AG04450 (cell line): ENCODE data around the gene DSCAML1. TPM values are rescaled to one million over a fixed set of nuclear protein-coding genes. Genes with fewer than 3 reads are reported as not detected.

Source experiments
- CTCF ChIA-PET: fragments of 300-600, 350-600 bp; formaldehyde crosslinking; extraction: SDS; loops from one replicate; lab custom pipeline; 2022; ENCODE audit warnings: antibody characterized with exemption, inconsistent platforms; lab: Charles Lee
- POLR2A ChIA-PET: fragments of 350-600 bp; formaldehyde crosslinking; extraction: SDS; loops from one replicate; lab custom pipeline; 2021; ENCODE audit warnings: antibody characterized with exemption, inconsistent platforms; lab: Yijun Ruan, JAX
- DNase-seq: peaks from one replicate; pipeline ENCODE4 v3.0.0-alpha.2; 2011; ENCODE audit warnings: low read depth, low spot score
- H3K27ac ChIP-seq: one replicate; pipeline ENCODE4 v1.5.1; 2012; ENCODE audit warnings: low read depth, low read length, control low read depth
- H3K27me3 ChIP-seq: one replicate; pipeline ENCODE4 v1.6.0; 2012; ENCODE audit warnings: low read length; ENCODE audit not compliant: control insufficient read depth, insufficient read depth
- H3K4me3 ChIP-seq: 2 replicates; pipeline ENCODE4 v1.5.1; 2011; ENCODE audit warnings: mild to moderate bottlenecking, low read depth, low read length, control low read depth
- H3K9me3 ChIP-seq: 2 replicates; pipeline ENCODE4 v1.5.1; 2012; ENCODE audit warnings: low read length; ENCODE audit not compliant: control insufficient read depth, insufficient read depth
- polyA plus RNA-seq: library from polyadenylated mRNA; depleted of rRNA; stranded (reverse); fragments of >200 nt; gene quantifications from 2 replicates; pipeline ENCODE4 v1.2.3, GENCODE V29; 2011
- TF ChIP-seq, protein P1 (sequence below): IDR thresholded peaks from 2 replicates; pipeline ENCODE4 v1.5.1; 2011; ENCODE audit warnings: low read depth, low read length, control low read depth, inconsistent platforms

Gene DSCAML1
- polyA plus RNA-seq, 1 experiment, result not detected

DNA sequence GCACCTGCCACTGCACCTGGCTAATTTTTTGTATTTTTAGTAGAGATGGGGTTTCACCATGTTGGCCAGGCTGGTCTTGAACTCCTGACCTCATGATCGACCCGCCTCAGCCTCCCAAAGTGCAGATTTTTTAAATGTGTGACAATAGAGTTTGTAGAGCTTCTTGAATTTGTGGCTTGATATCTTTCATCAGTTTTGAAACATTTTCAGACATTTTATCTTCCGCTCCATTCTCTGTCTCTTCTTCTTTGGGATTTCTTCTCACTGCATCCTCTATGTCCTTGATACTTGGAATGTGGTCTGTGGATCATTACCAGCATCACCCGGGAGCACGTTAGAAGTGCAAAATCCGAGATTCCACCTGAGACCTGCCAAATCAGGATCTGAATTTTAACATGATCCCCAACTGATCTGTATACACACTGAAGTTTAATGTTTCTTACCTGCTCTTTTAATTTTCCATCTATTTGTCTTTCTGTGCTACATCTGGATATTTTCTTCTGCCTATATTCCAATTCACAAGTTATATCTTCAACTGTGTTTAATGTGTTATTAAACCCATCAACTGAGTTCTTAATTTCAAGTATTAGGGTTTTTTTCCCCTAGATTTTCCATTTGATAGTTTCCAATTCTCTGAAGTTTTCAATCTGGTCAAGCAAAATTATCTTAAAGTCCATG, 343.0 kb downstream of the DSCAML1 start:
- Histone ChIP-seq H3K27me3 (peaks cover 3% of the 10 kb centered on the region), H3K27ac (no peak overlapping the region), H3K4me3 (no peak overlapping the region), H3K9me3 (no peaks in the 10 kb centered on the region; the same call in 1 of the 2 replicates)
- ChIA-PET CTCF (interaction anchor here (1.2 kb wide), 1 partner anchor 28 kb away, joined by 5 read pairs; no protein-coding TSS in a partner anchor), POLR2A (no interaction called here)
- TF ChIP-seq, protein P1, sequence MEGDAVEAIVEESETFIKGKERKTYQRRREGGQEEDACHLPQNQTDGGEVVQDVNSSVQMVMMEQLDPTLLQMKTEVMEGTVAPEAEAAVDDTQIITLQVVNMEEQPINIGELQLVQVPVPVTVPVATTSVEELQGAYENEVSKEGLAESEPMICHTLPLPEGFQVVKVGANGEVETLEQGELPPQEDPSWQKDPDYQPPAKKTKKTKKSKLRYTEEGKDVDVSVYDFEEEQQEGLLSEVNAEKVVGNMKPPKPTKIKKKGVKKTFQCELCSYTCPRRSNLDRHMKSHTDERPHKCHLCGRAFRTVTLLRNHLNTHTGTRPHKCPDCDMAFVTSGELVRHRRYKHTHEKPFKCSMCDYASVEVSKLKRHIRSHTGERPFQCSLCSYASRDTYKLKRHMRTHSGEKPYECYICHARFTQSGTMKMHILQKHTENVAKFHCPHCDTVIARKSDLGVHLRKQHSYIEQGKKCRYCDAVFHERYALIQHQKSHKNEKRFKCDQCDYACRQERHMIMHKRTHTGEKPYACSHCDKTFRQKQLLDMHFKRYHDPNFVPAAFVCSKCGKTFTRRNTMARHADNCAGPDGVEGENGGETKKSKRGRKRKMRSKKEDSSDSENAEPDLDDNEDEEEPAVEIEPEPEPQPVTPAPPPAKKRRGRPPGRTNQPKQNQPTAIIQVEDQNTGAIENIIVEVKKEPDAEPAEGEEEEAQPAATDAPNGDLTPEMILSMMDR, result no peak
- no peak for DNase-seq

DNA sequence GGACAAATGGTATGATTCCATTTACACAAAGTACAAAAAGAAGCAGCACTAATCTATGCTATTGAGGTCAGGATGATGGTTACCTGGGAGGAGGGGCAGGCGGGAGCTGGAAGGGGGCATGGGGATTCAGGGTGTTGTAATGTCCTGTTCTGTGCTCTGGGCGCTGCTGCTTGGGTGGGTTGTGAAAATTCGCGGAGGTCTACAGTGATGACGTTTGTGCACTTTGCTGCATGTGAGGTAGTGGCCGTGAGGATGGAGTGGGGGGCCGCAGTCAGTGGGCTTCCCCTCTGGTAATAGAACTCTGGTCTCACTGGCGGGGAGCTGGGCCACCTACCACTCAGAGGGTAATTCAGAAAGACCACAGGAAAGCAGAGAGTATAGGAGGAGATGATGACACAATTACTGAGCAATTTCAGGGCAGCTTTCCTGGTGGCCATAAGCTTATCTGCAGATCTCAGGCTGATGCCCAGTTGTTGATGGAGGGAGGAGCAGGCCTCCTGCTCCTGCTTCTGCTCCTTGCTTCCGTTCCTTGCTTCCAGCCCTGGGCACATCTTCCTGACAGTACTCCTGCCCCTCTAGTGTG, 347.8 kb downstream of the DSCAML1 start:
- ChIA-PET CTCF (interaction anchor here (1.1 to 2.5 kb wide), 2 partner anchors 23 kb away, joined by 3 to 8 read pairs; no protein-coding TSS in a partner anchor), POLR2A (no interaction called here)
- no peak overlapping the region for H3K4me3 ChIP-seq
- peaks cover 13% of the 10 kb centered on the region for H3K27me3 ChIP-seq
- DNase-seq, result no peak
- H3K9me3 ChIP-seq, result no peaks in the 10 kb centered on the region
- TF ChIP-seq, protein P1, result no peak
- H3K27ac ChIP-seq, result no peak overlapping the region

DNA sequence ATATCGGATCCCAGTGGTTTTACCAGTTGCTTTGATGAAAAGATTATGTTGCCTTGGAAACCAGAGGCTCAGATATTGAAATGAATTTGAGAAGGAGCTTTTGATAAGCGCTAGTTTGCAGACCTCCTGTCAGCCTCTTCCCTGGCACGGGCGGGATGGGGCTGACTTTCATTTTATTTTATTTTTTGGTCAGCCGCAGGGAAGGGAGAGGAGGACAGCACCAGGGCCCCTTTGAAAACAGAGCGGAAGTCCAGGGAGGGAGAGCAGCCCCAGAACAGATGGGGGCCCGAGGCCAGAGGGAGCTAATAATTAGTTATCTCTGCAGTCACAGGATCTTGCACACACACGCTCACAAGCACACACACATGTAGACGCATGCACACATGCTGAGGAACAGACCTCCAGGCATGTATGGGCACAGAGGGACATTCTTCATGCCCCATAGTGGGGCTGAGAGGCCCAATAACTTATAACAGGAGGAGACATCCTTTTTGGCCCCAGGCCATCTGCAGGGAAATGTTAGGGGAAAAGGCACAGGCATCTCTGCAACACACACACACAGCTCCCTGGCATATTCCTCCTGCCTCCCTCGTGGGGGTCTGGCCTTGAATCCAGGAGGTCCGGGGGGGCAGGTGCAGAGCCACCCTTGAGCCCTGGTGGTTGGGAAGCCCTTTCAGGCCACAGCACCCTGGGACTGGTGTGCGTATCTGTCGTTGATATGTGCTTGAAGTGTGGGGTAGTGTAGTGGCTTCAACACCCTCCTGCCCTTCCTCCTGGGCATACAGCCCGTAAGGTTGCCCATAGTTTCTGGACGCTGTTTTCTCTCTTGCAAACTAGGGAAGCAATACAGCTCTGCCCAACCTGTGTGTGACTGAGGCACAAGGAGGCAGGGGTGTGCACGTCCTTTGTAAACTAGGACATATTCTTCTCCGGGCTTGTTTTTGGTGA, 352.0 kb downstream of the DSCAML1 start:
- H3K27ac ChIP-seq, result no peak overlapping the region
- peaks cover 29% of the 10 kb centered on the region for H3K27me3 ChIP-seq
- H3K9me3 ChIP-seq, result no peaks in the 10 kb centered on the region
- POLR2A ChIA-PET, result interaction anchor here (0.5 kb wide), 1 partner anchor 84 kb away, joined by 4 read pairs; no protein-coding TSS in a partner anchor
- TF ChIP-seq, protein P1, result no peak
- no peak for DNase-seq
- no peak overlapping the region for H3K4me3 ChIP-seq
- CTCF ChIA-PET, result interaction anchor here (0.6 to 3.9 kb wide), 2 partner anchors 18 to 364 kb away, joined by 3 to 17 read pairs; no protein-coding TSS in a partner anchor

DNA sequence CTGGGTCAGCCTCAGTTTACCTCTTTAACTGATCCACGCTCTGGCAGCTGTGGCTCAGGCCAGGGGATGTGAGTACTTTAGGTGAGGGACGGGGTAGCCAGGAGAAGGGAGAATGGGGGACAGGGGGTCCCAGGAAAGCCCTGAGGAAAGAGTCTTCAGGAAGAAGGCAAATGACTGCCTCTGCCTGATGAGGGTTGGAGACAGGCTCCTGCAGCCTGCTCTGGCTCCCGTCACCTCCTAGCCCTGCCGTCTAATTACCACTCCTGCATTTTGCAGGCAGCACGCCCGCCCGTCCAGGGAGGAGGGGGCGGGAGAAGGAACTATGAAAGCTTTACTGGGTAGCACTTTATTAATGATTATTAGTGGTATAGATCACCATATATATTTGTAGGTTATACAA, 352.8 kb downstream of the DSCAML1 start:
- Histone ChIP-seq H3K27me3 (peaks cover 34% of the 10 kb centered on the region), H3K9me3 (no peaks in the 10 kb centered on the region), H3K27ac (no peak overlapping the region), H3K4me3 (no peak overlapping the region)
- ChIA-PET POLR2A (no interaction called here), CTCF (interaction anchor here (0.6 to 3.9 kb wide), 8 partner anchors 8 to 399 kb away, joined by 3 to 17 read pairs (median 4); no protein-coding TSS in a partner anchor)
- DNase-seq, result no peak
- TF ChIP-seq, protein P1, result no peak
